PC-3 (cell line): ENCODE data around the gene COPZ1.

Experiments
- CTCF ChIP-seq: fragments of 300-600 bp; sonication (generic); conservative IDR thresholded peaks from 2 replicates; pipeline ENCODE4 v1.5.1; 2017; ENCODE audit warnings: antibody characterized with exemption, low read depth, mild to moderate bottlenecking, low read length
- EZH2 ChIP-seq: fragments of 300-600 bp; sonication (generic); IDR thresholded peaks from one replicate; pipeline ENCODE4 v1.6.1; 2017; ENCODE audit warnings: antibody characterized with exemption, mild to moderate bottlenecking, low read length; ENCODE audit not compliant: unreplicated experiment
- EZH2phosphoT487 ChIP-seq: fragments of 300-600 bp; sonication (generic); IDR thresholded peaks from 2 replicates; pipeline ENCODE4 v1.6.1; 2018; ENCODE audit warnings: mild to moderate bottlenecking, antibody characterized with exemption, low read length, borderline replicate concordance

GRCh38 chr12:54395545-54395944 is 70.6 kb downstream of the COPZ1 start:
- no peak for TF ChIP-seq EZH2
- TF ChIP-seq CTCF: no peak
- TF ChIP-seq EZH2phosphoT487: no peak
